Measurements from ENCODE around the gene HS3ST3B1. TPM values are rescaled to one million over a fixed set of nuclear protein-coding genes. Genes with fewer than 3 reads are reported as not detected.

Gene HS3ST3B1
- total RNA-seq, 1 donor from 2014 or later: 8.7 TPM

- Histone ChIP-seq H3K4me3 (ENCODE audit: insufficient read depth, low read depth, low read length) (peak overlapping the region; percentile 91), H2AFZ (ENCODE audit: low read depth, low read length) (no peak overlapping the region), H3K9me3 (ENCODE audit: insufficient read depth, low read depth, low read length) (no peaks in the 10 kb centered on the region), H3K4me2 (ENCODE audit: low read length) (peak overlapping the region; percentile 90), H3K79me2 (ENCODE audit: insufficient read depth, low read length) (peaks cover 92% of the 10 kb centered on the region), H4K20me1 (ENCODE audit: insufficient read depth, low read length) (peaks cover 57% of the 10 kb centered on the region), H3K9ac (ENCODE audit: low read length) (peak overlapping the region; percentile 88), H3K4me1 (ENCODE audit: insufficient read depth, low read length) (peaks cover 52% of the 10 kb centered on the region), H3K36me3 (ENCODE audit: insufficient read depth, low read length) (no peaks in the 10 kb centered on the region), H3K27ac (ENCODE audit: low read depth, low read length) (peak overlapping the region; percentile 12), H3K27me3 (ENCODE audit: insufficient read depth, low read length) (no peaks in the 10 kb centered on the region)
- peaks cover 2% of the 10 kb centered on the region for H3K36me3 Mint-ChIP-seq (ENCODE audit: low read depth, unreplicated experiment)
- no peaks in the 10 kb centered on the region for H3K9me3 Mint-ChIP-seq (ENCODE audit: unreplicated experiment)
- H3K4me3 Mint-ChIP-seq (ENCODE audit: unreplicated experiment): no peak overlapping the region
- no peak for DNase-seq (ENCODE audit: low read depth)
- peaks cover 15% of the 10 kb centered on the region for H3K27me3 Mint-ChIP-seq (ENCODE audit: low read depth, unreplicated experiment)
- no peak for FAIRE-seq
- TF ChIP-seq CTCF (IDR thresholded peaks at IDR 0.05; ENCODE audit: insufficient read depth, low read depth, low read length) (no peak), EZH2 (IDR thresholded peaks at IDR 0.05; ENCODE audit: insufficient read depth, low read length) (no peak)
- peaks cover 28% of the 10 kb centered on the region for H3K4me1 Mint-ChIP-seq (ENCODE audit: low read depth, unreplicated experiment)
- no peak overlapping the region for H3K27ac Mint-ChIP-seq (ENCODE audit: unreplicated experiment)
These were observed 5.1 kb downstream of the HS3ST3B1 start for GRCh38 chr17:14305785-14306496.

GRCh38 chr17:14306596-14306995 lies 5.7 kb downstream of the HS3ST3B1 start:
- no peaks in the 10 kb centered on the region for H3K9me3 Mint-ChIP-seq (ENCODE audit: unreplicated experiment)
- DNase-seq (ENCODE audit: low read depth) (no peak), FAIRE-seq (peak; percentile 17)
- TF ChIP-seq EZH2 (IDR thresholded peaks at IDR 0.05; ENCODE audit: insufficient read depth, low read length) (no peak), CTCF (IDR thresholded peaks at IDR 0.05; ENCODE audit: insufficient read depth, low read depth, low read length) (no peak)
- Histone ChIP-seq H3K4me2 (ENCODE audit: low read length) (peak overlapping the region; percentile 90), H4K20me1 (ENCODE audit: insufficient read depth, low read length) (peaks cover 62% of the 10 kb centered on the region), H2AFZ (ENCODE audit: low read depth, low read length) (no peak overlapping the region), H3K27ac (ENCODE audit: low read depth, low read length) (peak overlapping the region; percentile 22), H3K9me3 (ENCODE audit: insufficient read depth, low read depth, low read length) (no peaks in the 10 kb centered on the region), H3K36me3 (ENCODE audit: insufficient read depth, low read length) (peaks cover 2% of the 10 kb centered on the region), H3K4me1 (ENCODE audit: insufficient read depth, low read length) (peaks cover 52% of the 10 kb centered on the region), H3K27me3 (ENCODE audit: insufficient read depth, low read length) (no peaks in the 10 kb centered on the region), H3K79me2 (ENCODE audit: insufficient read depth, low read length) (peaks cover 92% of the 10 kb centered on the region), H3K9ac (ENCODE audit: low read length) (peak overlapping the region; percentile 88), H3K4me3 (ENCODE audit: insufficient read depth, low read depth, low read length) (no peak overlapping the region)
- peaks cover 15% of the 10 kb centered on the region for H3K27me3 Mint-ChIP-seq (ENCODE audit: low read depth, unreplicated experiment)
- H3K4me1 Mint-ChIP-seq (ENCODE audit: low read depth, unreplicated experiment): peaks cover 28% of the 10 kb centered on the region
- no peak overlapping the region for H3K4me3 Mint-ChIP-seq (ENCODE audit: unreplicated experiment)
- peaks cover 2% of the 10 kb centered on the region for H3K36me3 Mint-ChIP-seq (ENCODE audit: low read depth, unreplicated experiment)
- no peak overlapping the region for H3K27ac Mint-ChIP-seq (ENCODE audit: unreplicated experiment)

- Mint-ChIP-seq H3K36me3 (ENCODE audit: low read depth, unreplicated experiment) (peaks cover 9% of the 10 kb centered on the region), H3K9me3 (ENCODE audit: unreplicated experiment) (no peaks in the 10 kb centered on the region), H3K27ac (ENCODE audit: unreplicated experiment) (peak overlapping the region; percentile 77), H3K27me3 (ENCODE audit: low read depth, unreplicated experiment) (peaks cover 15% of the 10 kb centered on the region), H3K4me1 (ENCODE audit: low read depth, unreplicated experiment) (peaks cover 28% of the 10 kb centered on the region), H3K4me3 (ENCODE audit: unreplicated experiment) (peak overlapping the region; percentile 45)
- Histone ChIP-seq H3K27me3 (ENCODE audit: insufficient read depth, low read length) (no peaks in the 10 kb centered on the region), H3K79me2 (ENCODE audit: insufficient read depth, low read length) (peaks cover 92% of the 10 kb centered on the region), H3K9me3 (ENCODE audit: insufficient read depth, low read depth, low read length) (no peaks in the 10 kb centered on the region), H4K20me1 (ENCODE audit: insufficient read depth, low read length) (peaks cover 62% of the 10 kb centered on the region), H2AFZ (ENCODE audit: low read depth, low read length) (peak overlapping the region; percentile 64), H3K9ac (ENCODE audit: low read length) (peak overlapping the region; percentile 83), H3K4me3 (ENCODE audit: insufficient read depth, low read depth, low read length) (peak overlapping the region; percentile 57), H3K4me1 (ENCODE audit: insufficient read depth, low read length) (peaks cover 52% of the 10 kb centered on the region), H3K27ac (ENCODE audit: low read depth, low read length) (peak overlapping the region; percentile 97), H3K4me2 (ENCODE audit: low read length) (peak overlapping the region; percentile 90), H3K36me3 (ENCODE audit: insufficient read depth, low read length) (peaks cover 3% of the 10 kb centered on the region)
- TF ChIP-seq EZH2 (IDR thresholded peaks at IDR 0.05; ENCODE audit: insufficient read depth, low read length): no peak
- DNase-seq (ENCODE audit: low read depth): peak; percentile 84
- FAIRE-seq: peak; percentile 92
These were observed 6.7 kb downstream of the HS3ST3B1 start for GRCh38 chr17:14307560-14308024.

All from astrocyte (in vitro differentiated cells and primary cell).